ENCODE measurements around the gene SLIT3. TPM values are rescaled to one million over a fixed set of nuclear protein-coding genes. Genes with fewer than 3 reads are reported as not detected.

The SLIT3 gene
- total RNA-seq, 1 donor from 2014 or later: 52.8 TPM

DNA sequence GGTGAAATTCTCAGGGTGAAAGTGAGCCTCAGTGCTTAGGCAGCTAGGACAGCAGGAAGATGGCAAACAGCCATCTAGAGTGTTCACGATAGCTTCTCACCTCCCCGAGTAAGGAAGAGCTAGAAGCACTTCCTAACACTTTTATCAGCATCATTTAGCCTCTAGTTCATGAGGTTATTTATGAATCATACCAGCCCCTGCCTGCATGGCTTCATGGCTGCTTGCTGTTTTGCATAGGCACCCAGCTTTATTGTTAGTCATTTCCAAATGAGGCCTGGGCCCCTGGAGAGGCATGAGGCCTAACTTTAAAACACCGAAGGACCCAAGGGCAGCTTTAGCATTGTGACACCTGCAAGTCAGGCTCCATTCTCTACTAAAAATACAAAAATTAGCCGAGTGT is 586.9 kb downstream of the SLIT3 start:
- intact Hi-C loops (cut with DNase I): no loop called here
- Histone ChIP-seq H3K27ac (no peak overlapping the region), H3K4me1 (peaks cover 7% of the 10 kb centered on the region), H3K4me3 (no peak overlapping the region), H3K27me3 (no peaks in the 10 kb centered on the region), H3K36me3 (no peaks in the 10 kb centered on the region), H3K9me3 (no peaks in the 10 kb centered on the region)
- TF ChIP-seq CTCF (IDR thresholded peaks at IDR 0.05) (no peak), POLR2A (IDR thresholded peaks at IDR 0.05) (no peak), POLR2AphosphoS5 (IDR thresholded peaks at IDR 0.05; ENCODE audit: insufficient read depth in 1 of 2, low read depth in 1 of 2) (no peak)
- peak in 1 of 2 donors; percentile 44 for DNase-seq (ENCODE audit: extremely low spot score in 2 of 2)

GRCh38 chr5:168713051-168713450 is 587.9 kb downstream of the SLIT3 start:
- peak in 1 of 2 donors; percentile 49 for DNase-seq (ENCODE audit: extremely low spot score in 2 of 2)
- intact Hi-C loops (cut with DNase I): no loop called here
- TF ChIP-seq POLR2AphosphoS5 (IDR thresholded peaks at IDR 0.05; ENCODE audit: insufficient read depth in 1 of 2, low read depth in 1 of 2) (no peak), POLR2A (IDR thresholded peaks at IDR 0.05) (no peak), CTCF (IDR thresholded peaks at IDR 0.05) (no peak)
- peaks cover 7% of the 10 kb centered on the region for H3K4me1 ChIP-seq
- no peaks in the 10 kb centered on the region for H3K9me3 ChIP-seq
- H3K36me3 ChIP-seq: no peaks in the 10 kb centered on the region
- H3K27me3 ChIP-seq: no peaks in the 10 kb centered on the region
- H3K4me3 ChIP-seq: no peak overlapping the region
- H3K27ac ChIP-seq: no peak overlapping the region

- Histone ChIP-seq H3K4me3 (no peak overlapping the region), H3K4me1 (peaks cover 7% of the 10 kb centered on the region), H3K9me3 (no peaks in the 10 kb centered on the region), H3K36me3 (no peaks in the 10 kb centered on the region), H3K27me3 (no peaks in the 10 kb centered on the region), H3K27ac (no peak overlapping the region)
- intact Hi-C loops (cut with DNase I): no loop called here
- DNase-seq (ENCODE audit: extremely low spot score in 2 of 2): peak in 1 of 2 donors; percentile 80
- no peak for TF ChIP-seq CTCF (IDR thresholded peaks at IDR 0.05)
- peak in 1 of 2 donors; percentile 20 for TF ChIP-seq POLR2AphosphoS5 (IDR thresholded peaks at IDR 0.05; ENCODE audit: insufficient read depth in 1 of 2, low read depth in 1 of 2)
- TF ChIP-seq POLR2A (IDR thresholded peaks at IDR 0.05): no peak
Measured at GRCh38 chr5:168712280-168712924, 588.5 kb downstream of the SLIT3 start.

- Histone ChIP-seq H3K9me3 (no peaks in the 10 kb centered on the region), H3K4me3 (no peak overlapping the region), H3K27me3 (no peaks in the 10 kb centered on the region), H3K27ac (no peak overlapping the region), H3K36me3 (no peaks in the 10 kb centered on the region), H3K4me1 (peaks cover 7% of the 10 kb centered on the region)
- peak in 1 of 2 donors; percentile 77 for DNase-seq (ENCODE audit: extremely low spot score in 2 of 2)
- TF ChIP-seq POLR2AphosphoS5 (IDR thresholded peaks at IDR 0.05; ENCODE audit: insufficient read depth in 1 of 2, low read depth in 1 of 2) (no peak), POLR2A (IDR thresholded peaks at IDR 0.05) (no peak), CTCF (IDR thresholded peaks at IDR 0.05) (no peak)
- intact Hi-C loops (cut with DNase I): no loop called here
Measured at GRCh38 chr5:168710706-168711105, 590.2 kb downstream of the SLIT3 start.
